GM18858 (cell line): ENCODE data around the gene MRPL14.
"Not testable (repeated sequence)": the region's sequence is repeated elsewhere in the genome, so short reads cannot be mapped to it uniquely, and the experiment has no call there.

Experiments
- ATAC-seq: cut with Tn5 transposase; IDR thresholded peaks from one replicate; pipeline ENCODE4 v1.9.1; 2021; ENCODE audit not compliant: unreplicated experiment

MRPL14 gene

GRCh38 chr6:44102527-44102926 lies 24.7 kb downstream of the MRPL14 start:
- ATAC-seq, result no peak

GRCh38 chr6:44101832-44102231 lies 25.4 kb downstream of the MRPL14 start:
- no peak for ATAC-seq

GRCh38 chr6:44100088-44100550 lies 27.1 kb downstream of the MRPL14 start:
- ATAC-seq, result no peak

- no peak for ATAC-seq
Observed at GRCh38 chr6:44099192-44099591, 28.1 kb downstream of the MRPL14 start.

GRCh38 chr6:44097782-44098317 lies 29.4 kb downstream of the MRPL14 start:
- no peak for ATAC-seq

- ATAC-seq, result no peak
Observed at GRCh38 chr6:44096612-44097011, 30.6 kb downstream of the MRPL14 start.

- not testable (repeated sequence) for ATAC-seq
Observed at GRCh38 chr6:44095243-44095623, 32.0 kb downstream of the MRPL14 start.

- no peak for ATAC-seq
Observed at GRCh38 chr6:44094403-44095242, 32.6 kb downstream of the MRPL14 start.

- no peak for ATAC-seq
Observed at GRCh38 chr6:44093750-44094402, 33.4 kb downstream of the MRPL14 start.

- no peak for ATAC-seq
Observed at GRCh38 chr6:44093066-44093465, 34.2 kb downstream of the MRPL14 start.

GRCh38 chr6:44091981-44092884 lies 35.0 kb downstream of the MRPL14 start:
- no peak for ATAC-seq

- not testable (repeated sequence) for ATAC-seq
Observed at GRCh38 chr6:44091356-44091755, 35.9 kb downstream of the MRPL14 start.

- ATAC-seq, result no peak
Observed at GRCh38 chr6:44090465-44090864, 36.8 kb downstream of the MRPL14 start.

- no peak for ATAC-seq
Observed at GRCh38 chr6:44088827-44089590, 38.2 kb downstream of the MRPL14 start.

GRCh38 chr6:44087623-44088022 lies 39.6 kb downstream of the MRPL14 start:
- ATAC-seq, result no peak

- no peak for ATAC-seq
Observed at GRCh38 chr6:44086931-44087574, 40.2 kb downstream of the MRPL14 start.

GRCh38 chr6:44085219-44085618 lies 42.0 kb downstream of the MRPL14 start:
- ATAC-seq, result no peak

GRCh38 chr6:44084231-44085014 lies 42.8 kb downstream of the MRPL14 start:
- ATAC-seq, result no peak

GRCh38 chr6:44082872-44083321 lies 44.4 kb downstream of the MRPL14 start:
- no peak for ATAC-seq
